GM19455 (cell line): ENCODE measurements around the gene DNAL4.

Experiments
- ATAC-seq: cut with Tn5 transposase; IDR thresholded peaks from one replicate; pipeline ENCODE4 v1.9.1; 2021; ENCODE audit not compliant: unreplicated experiment

Gene DNAL4

DNA sequence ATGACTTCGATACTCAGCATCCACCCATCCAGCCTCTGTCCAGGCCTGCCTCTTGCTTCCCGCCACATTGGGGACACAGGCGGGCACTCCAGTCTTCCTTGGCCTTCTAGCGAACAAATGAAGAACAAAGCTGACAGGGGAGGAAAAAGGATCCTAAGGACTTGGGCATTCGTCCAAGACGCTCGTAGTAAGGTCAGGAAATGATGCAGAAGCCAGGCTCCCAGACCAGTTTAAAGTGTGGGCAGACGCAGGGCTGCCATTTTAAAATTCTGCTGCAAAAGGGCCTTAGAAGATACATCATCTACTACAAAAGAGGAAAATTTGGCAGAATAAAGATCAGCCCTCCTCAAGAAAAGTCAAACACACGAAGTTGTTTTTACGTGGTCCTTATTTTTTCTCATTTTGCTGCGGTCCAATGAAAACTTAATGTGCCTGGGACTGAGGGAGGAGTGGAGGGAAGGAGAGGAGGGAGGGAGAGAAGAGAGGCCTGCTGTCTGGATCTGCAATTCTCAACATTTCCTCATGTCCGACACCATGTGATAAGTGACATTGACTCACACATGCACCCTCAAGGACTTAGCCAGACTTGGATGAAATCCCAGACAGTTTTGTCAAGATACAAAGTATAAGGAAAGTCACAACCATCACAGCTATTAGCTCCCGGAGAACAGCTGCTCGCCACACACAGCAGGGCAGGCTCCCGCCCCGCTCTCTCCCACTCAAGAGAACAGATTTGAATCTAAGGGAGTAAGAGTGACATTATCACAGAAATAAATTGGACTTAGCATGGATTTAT is 5.7 kb downstream of the DNAL4 start:
- no peak for ATAC-seq

DNA sequence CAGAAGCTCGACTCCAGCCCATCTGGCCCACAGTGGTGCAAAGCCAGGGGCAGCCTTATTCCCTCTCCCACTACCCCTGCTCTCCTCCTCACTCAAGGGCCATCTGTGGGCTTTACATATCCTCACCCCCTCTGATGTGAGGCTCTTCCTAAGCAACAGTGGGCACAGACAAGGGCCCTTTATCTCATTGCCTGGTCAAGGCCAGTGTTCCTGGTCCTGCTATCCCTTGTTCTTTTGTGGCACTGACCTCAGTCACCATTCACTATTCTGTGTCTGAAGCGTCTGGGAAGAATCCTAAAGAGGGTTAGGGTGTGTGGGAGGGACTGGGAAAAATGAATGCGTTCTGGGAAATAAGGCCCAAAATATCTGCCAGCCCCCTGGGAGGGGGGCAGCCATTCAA is 7.3 kb downstream of the DNAL4 start:
- ATAC-seq = no peak

- no peak for ATAC-seq
These were observed 9.1 kb downstream of the DNAL4 start for GRCh38 chr22:38784856-38785255.

GRCh38 chr22:38784035-38784434 is 9.9 kb downstream of the DNAL4 start:
- ATAC-seq = no peak

DNA sequence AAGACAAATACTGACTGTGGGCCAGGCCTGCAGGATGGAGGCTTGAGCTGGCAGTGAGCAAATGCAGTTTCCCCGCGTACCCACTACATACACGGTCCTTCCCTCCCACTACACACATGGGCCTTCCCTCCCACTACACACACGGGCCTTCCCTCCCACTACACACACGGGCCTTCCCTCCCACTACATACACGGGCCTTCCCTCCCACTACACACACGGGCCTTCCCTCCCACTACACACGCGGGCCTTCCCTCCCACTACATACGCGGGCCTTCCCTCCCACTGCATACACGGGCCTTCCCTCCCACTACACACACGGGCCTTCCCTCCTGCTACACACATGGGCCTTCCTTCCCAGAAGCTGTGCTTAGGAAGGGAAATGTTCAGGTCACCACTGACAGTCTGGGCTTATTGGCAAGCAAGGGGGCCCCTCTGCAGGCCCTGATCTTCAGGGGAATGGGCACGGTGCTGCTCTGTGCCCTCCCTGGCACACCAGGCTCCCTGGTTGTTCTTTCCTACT is 10.8 kb downstream of the DNAL4 start:
- no peak for ATAC-seq

- ATAC-seq = no peak
These were observed 11.4 kb downstream of the DNAL4 start for GRCh38 chr22:38782402-38783094.

GRCh38 chr22:38781033-38781432 is 12.9 kb downstream of the DNAL4 start:
- ATAC-seq = no peak

GRCh38 chr22:38777087-38777671 is 16.8 kb downstream of the DNAL4 start:
- no peak for ATAC-seq

DNA sequence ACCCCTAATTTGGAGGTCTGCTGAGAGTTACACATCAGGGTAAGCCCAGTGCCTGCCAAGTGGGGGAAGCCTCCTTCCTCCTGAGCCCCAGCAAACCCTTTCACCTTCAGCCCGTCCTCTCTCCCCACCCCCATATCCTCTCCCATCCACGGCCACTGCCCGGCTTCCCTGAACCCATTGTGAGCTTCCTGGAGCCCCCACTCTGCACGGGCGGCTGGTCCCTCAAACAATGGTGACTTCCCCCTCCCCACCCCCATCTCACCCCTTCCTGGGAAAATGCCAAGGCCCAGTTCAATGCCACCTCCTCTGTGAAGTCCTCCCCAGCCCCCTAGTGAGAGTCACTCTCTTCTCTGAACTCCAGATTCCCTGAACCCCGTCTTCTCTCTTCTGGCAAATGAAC is 17.9 kb downstream of the DNAL4 start:
- no peak for ATAC-seq

DNA sequence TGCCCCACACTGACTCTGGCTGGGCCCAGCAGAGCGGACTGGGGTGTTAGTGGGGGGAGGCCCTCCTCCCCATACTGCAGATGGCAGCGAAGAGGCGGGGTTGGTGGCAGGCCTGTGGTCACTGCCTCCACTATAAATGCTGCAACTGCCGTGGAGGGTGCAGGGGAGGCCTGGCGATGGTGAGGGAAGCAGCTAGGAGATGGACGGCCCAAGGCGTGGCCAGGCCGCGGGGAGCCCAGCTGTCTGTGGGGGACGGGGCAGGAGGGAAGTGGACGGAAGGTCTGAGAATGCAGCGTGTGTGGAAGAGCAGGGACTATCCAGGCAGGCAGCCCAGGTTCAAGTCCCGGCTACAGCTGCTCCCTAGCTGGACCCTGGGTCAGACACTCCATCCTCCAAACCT is 18.3 kb downstream of the DNAL4 start:
- ATAC-seq = no peak

GRCh38 chr22:38774496-38775166 is 19.3 kb downstream of the DNAL4 start:
- ATAC-seq = no peak

GRCh38 chr22:38773363-38773946 is 20.5 kb downstream of the DNAL4 start:
- no peak for ATAC-seq

GRCh38 chr22:38772623-38772873 is 21.4 kb downstream of the DNAL4 start:
- no peak for ATAC-seq

GRCh38 chr22:38770257-38770949 is 23.5 kb downstream of the DNAL4 start:
- ATAC-seq = no peak

GRCh38 chr22:38768036-38768435 is 25.9 kb downstream of the DNAL4 start:
- no peak for ATAC-seq

DNA sequence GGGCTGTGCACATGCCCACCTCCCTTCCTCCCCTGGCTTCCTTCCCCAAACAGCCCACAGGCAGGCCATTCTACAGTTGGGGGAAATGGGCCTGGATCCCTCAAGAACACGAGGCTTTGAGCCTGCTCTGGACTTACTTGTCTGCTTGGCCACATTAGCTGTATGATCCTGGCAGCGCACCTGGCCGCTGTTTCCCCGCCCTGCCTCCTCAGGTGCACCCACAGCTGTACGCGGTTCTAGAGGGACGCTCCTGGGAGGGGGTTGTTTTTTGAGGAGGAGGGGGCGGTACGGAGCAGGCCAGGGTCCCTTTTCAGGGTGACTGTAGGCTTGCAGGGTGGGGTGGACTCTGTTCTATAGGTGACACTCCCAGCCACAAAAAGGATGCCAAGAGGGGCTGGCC is 26.6 kb downstream of the DNAL4 start:
- no peak for ATAC-seq

- ATAC-seq = no peak
These were observed 27.7 kb downstream of the DNAL4 start for GRCh38 chr22:38766076-38766777.

- no peak for ATAC-seq
These were observed 31.4 kb downstream of the DNAL4 start for GRCh38 chr22:38762551-38762983.

GRCh38 chr22:38761202-38762162 is 32.5 kb downstream of the DNAL4 start:
- ATAC-seq = no peak
